ENCODE data around the gene SEC62. TPM values are rescaled to one million over a fixed set of nuclear protein-coding genes. Genes with fewer than 3 reads are reported as not detected.

SEC62 gene
- total RNA-seq, 4 donors from 2014 or later, result 16.5 to 28.8 (median 22.8) TPM

DNA sequence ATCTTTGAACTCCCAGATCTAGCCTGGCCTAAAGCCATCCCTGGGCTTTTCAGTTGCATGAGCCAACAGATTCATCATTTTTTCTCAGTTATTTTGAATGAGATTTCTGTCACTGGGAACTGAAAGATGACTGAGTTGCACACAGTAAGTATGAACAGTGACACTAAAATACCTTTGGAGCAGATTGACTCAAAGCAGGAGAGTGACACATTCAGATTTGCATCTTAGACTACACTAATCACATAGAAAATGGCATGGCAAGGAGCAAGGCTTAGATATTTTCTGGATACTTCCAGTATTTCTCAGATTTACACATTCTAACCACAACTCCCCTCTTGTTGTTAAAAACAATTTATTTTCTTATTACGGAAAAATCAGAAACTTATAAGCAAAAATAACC is 32.8 kb downstream of the SEC62 start:
- no peak for DNase-seq (ENCODE audit: low spot score in 2 of 2)
- 95 to 98% methylated on average over 1 of the region's 1 CpG for WGBS, 2 donors
- TF ChIP-seq POLR2A (IDR thresholded peaks at IDR 0.05) (no peak), CTCF (IDR thresholded peaks at IDR 0.05) (no peak)
- intact Hi-C loops (cut with DNase I; ENCODE audit: low total_unique reads), result no loop called here
- no peak overlapping the region for H3K4me3 ChIP-seq (ENCODE audit: low read depth, poor library complexity, severe bottlenecking)

GRCh38 chr3:170000051-170000450 is 33.4 kb downstream of the SEC62 start:
- no peak for TF ChIP-seq POLR2A (IDR thresholded peaks at IDR 0.05)
- no peak for TF ChIP-seq CTCF (IDR thresholded peaks at IDR 0.05)
- WGBS, 2 donors, result 100% methylated on average over 2 of the region's 2 CpGs
- H3K4me3 ChIP-seq (ENCODE audit: low read depth, poor library complexity, severe bottlenecking), result no peak overlapping the region
- DNase-seq (ENCODE audit: low spot score in 2 of 2), result no peak
- intact Hi-C loops (cut with DNase I; ENCODE audit: low total_unique reads), result no loop called here

DNA sequence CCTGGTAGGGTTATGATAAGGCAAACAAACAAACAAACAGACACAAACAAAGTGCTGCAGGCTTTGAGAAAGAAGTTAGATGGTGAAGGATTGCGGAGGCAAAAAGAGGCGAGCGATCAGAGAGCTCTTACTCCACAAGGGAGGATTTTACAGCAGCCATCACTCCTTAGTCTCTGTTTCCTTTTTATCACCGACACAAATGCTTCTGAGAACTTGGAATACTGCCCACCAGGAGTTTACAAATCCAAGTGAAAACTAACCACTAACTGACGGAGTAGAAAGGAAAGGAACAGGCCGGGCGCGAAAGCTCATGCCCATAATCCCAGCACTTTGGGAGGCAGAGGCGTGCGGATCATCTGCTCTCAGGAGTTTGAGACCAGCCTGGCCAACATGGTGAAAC is 35.6 kb downstream of the SEC62 start:
- intact Hi-C loops (cut with DNase I; ENCODE audit: low total_unique reads), result no loop called here
- no peak for DNase-seq (ENCODE audit: low spot score in 2 of 2)

DNA sequence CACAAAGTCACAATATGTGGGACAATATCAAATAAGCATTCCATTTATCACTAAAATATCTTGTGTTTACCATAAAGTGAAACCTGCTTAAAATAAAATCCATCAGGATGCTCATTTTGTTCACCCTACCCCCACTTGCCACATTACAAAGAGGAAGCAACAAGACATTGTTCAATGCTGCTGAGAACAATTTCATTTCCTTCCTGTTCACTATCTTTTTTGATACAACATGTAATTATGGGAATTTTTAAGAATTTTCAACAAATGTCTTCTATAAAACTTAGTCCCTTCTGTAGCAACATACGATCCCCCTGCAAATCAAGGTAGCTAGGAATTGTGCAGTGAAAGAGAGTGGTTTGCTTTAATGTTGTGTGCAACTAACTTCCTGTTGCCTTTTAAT is 36.3 kb downstream of the SEC62 start:
- intact Hi-C loops (cut with DNase I; ENCODE audit: low total_unique reads), result no loop called here
- WGBS, 2 donors, result 46 to 54% methylated on average over 1 of the region's 1 CpG
- H3K4me3 ChIP-seq (ENCODE audit: low read depth, poor library complexity, severe bottlenecking), result no peak overlapping the region
- DNase-seq (ENCODE audit: low spot score in 2 of 2), result no peak
- TF ChIP-seq CTCF (IDR thresholded peaks at IDR 0.05) (no peak), POLR2A (IDR thresholded peaks at IDR 0.05) (no peak)

More for the DNA sequence above, 35.6 kb downstream of the SEC62 start:
- no peak overlapping the region for H3K4me3 ChIP-seq (ENCODE audit: low read depth, poor library complexity, severe bottlenecking)
- no peak for TF ChIP-seq CTCF (IDR thresholded peaks at IDR 0.05)
- TF ChIP-seq POLR2A (IDR thresholded peaks at IDR 0.05), result no peak
- WGBS, 2 donors, result 79 to 82% methylated on average over 10 of the region's 10 CpGs

DNA sequence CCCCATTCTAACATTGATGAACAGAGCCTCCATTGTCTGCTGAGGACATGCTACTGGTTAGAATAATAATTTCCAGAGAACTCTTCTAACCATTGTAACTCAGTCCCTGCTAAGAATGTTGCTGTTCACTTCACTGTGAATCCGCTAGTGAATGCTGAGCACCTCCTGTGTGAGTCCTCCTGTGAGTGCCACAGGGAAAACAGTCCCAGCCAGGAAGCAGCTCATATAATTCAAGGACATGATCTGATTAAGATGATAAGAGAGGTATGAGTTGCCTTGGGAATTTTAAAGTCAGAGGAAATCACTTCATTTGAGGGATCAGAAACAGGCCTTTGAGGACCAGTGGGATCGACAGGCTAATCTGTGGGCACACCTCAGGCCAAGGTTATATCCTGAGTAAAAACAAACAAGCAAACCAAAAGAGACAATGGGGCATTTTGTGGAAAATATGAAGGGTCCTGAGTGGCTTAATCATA is 37.3 kb downstream of the SEC62 start:
- no peak overlapping the region for H3K4me3 ChIP-seq (ENCODE audit: low read depth, poor library complexity, severe bottlenecking)
- DNase-seq (ENCODE audit: low spot score in 2 of 2), result no peak
- TF ChIP-seq POLR2A (IDR thresholded peaks at IDR 0.05), result no peak
- TF ChIP-seq CTCF (IDR thresholded peaks at IDR 0.05), result no peak
- intact Hi-C loops (cut with DNase I; ENCODE audit: low total_unique reads), result no loop called here
- 66 to 74% methylated on average over 2 of the region's 2 CpGs for WGBS, 2 donors

DNA sequence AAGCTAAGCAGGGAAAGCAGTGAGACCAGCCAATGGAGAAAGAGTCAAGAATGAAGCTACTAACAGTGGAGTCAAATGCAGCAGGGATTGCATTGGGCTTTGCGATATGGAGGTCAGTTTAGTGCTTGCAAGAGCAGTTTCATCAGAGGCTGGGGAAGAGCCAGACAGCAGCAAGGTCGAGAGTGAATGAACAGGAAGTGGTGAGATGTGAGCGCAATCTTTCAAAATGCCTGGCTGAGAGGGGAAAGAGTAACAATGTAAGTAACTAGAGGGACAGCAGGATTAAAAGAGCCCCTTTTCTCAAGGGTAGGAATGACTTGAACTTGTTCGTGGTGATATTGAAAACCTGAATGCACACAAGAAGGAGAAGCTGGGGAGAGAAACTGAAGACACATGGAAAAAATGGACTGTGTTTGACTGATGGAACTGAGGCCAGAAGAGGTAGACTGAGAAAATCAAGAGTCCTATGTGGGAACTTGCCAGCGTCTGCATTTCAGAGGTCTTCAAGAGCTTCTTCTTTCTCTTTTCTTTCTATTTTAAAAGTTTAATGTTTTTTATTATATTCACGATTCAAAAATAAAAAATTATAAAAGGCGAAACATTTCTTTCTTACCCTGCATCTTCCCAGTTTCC is 40.5 kb downstream of the SEC62 start:
- no peak for TF ChIP-seq CTCF (IDR thresholded peaks at IDR 0.05)
- no peak for TF ChIP-seq POLR2A (IDR thresholded peaks at IDR 0.05)
- H3K4me3 ChIP-seq (ENCODE audit: low read depth, poor library complexity, severe bottlenecking), result no peak overlapping the region
- 73 to 75% methylated on average over 7 of the region's 7 CpGs for WGBS, 2 donors
- DNase-seq (ENCODE audit: low spot score in 2 of 2), result no peak
- intact Hi-C loops (cut with DNase I; ENCODE audit: low total_unique reads), result no loop called here
